Measurements from ENCODE around the gene DEFB121. TPM values are rescaled to one million over a fixed set of nuclear protein-coding genes. Genes with fewer than 3 reads are reported as not detected.
"Not testable (repeated sequence)": the region's sequence is repeated elsewhere in the genome, so short reads cannot be mapped to it uniquely, and the experiment has no call there.

The DEFB121 gene, protein sequence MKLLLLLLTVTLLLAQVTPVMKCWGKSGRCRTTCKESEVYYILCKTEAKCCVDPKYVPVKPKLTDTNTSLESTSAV
- total RNA-seq, result not detected
- long read RNA-seq, donor 1, result 0 reads
- long read RNA-seq, donor 2, result 0 reads

DNA sequence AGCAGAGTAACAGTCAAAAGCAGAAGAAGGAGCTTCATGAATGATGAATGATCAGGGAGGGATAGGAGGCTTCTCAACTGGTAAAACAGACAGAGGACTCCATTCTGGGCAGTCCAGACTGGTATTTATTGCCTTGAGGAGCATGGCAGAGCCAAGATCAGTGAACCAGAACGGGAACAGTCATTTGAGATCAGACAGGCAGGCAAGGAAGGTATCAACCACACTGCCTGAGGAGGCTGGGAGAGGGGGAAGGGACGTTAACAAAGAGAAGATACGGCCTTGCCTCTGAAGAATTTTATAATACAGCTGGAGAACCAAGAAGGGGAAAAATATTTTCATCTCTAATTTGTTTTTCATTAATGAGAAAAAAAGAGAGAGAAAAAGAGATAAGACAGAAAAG is at the start of gene DEFB121:
Gene DEFB121, minus strand, starts transcription at position 101 of the 400 bp plus-strand sequence. Its CDS starts 63 bp downstream, at position 38.
- intact Hi-C loops (cut with DNase I), result no loop called here
- no peak for DNase-seq (ENCODE audit: low spot score)

DNA sequence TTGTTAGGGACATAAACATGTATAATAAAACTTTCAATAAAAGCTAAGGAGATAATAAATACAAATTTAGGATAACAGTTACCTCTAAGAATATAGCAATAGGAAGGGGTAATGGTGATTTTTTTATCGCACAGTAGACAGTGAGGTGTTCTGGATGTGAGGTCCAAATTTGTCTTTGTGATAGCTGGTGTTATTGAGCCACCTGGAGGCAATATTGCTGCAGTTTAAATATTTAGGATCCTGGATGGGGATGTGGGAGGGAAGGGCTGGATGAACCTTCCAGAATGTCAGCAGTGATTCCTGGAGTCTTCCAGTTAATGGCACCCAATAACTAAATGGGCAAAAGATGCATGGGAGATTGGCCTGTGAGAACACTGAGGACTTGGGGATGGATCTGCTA is 48.3 kb upstream of the DEFB121 start:
- DNase-seq (ENCODE audit: low spot score), result no peak
- intact Hi-C loops (cut with DNase I), result no loop called here

- DNase-seq (ENCODE audit: low spot score), result no peak
- intact Hi-C loops (cut with DNase I), result no loop called here
Measured at GRCh38 chr20:31452575-31452974, 46.6 kb upstream of the DEFB121 start.

- intact Hi-C loops (cut with DNase I), result no loop called here
Measured at GRCh38 chr20:31449511-31450414, 43.7 kb upstream of the DEFB121 start.

GRCh38 chr20:31446084-31446819 is 40.2 kb upstream of the DEFB121 start:
- no peak for DNase-seq (ENCODE audit: low spot score)
- intact Hi-C loops (cut with DNase I), result no loop called here

More at GRCh38 chr20:31449511-31450414, 43.7 kb upstream of the DEFB121 start:
- DNase-seq (ENCODE audit: low spot score), result no peak

GRCh38 chr20:31440012-31440659 is 34.1 kb upstream of the DEFB121 start, which contains the start of gene DEFB123:
Gene DEFB123, plus strand, starts transcription at chr20:31440632. Its CDS starts 67 bp downstream, at chr20:31440699.
- DNase-seq (ENCODE audit: low spot score), result no peak
- intact Hi-C loops (cut with DNase I), result no loop called here

DNA sequence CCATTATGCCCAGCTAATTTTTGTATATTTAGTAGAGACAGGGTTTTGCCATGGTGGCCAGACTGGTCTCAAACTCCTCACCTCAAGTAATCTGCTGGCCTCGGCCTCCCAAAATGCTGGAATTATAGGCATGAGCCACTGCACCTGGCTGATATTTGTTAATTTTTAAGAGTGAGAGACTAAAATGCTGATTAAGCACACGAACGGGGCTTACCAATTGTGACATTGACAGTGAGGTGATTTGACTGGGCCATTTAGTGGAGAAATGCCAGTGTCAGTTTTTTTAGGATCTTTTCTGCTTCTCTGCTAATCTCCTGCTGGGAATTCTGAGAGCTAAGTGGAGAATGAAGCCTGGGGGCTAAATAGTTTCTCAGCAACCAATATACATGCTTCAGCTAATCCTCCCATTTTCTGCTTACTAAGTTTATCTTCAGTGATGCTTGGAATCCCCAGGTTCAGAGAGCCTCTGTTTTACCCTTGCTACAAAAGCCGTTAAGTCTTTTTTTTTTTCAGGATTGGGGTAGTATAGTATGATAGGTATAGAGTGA is 24.6 kb upstream of the DEFB121 start:
- intact Hi-C loops (cut with DNase I), result no loop called here
- DNase-seq (ENCODE audit: low spot score), result no peak

- intact Hi-C loops (cut with DNase I); DNase-seq (ENCODE audit: low spot score): not testable (repeated sequence)
Measured at GRCh38 chr20:31427576-31427975, 21.6 kb upstream of the DEFB121 start.

- DNase-seq (ENCODE audit: low spot score); intact Hi-C loops (cut with DNase I): not testable (repeated sequence)
Measured at GRCh38 chr20:31426891-31427551, 21.0 kb upstream of the DEFB121 start.

- intact Hi-C loops (cut with DNase I), result no loop called here
- DNase-seq (ENCODE audit: low spot score), result no peak
Measured at GRCh38 chr20:31425797-31426196, 19.8 kb upstream of the DEFB121 start.

DNA sequence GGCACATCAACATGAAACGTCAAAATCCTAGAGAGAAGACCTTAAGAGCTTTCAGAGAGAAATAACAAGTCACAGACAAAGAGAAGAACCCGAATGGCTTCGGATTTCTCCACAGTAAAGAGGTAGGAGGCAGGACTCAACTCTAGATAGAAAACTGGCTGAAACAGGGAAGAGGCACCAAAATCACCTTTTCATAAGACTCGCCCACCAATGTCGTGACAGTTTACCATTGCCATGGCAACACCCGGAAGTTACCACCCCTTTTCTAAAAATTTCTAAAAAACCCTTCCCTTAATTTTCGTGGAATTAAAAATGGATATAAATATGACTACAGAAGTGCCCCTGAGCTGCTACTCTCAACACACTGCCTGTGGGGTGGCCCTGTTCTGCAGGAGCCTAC is 12.3 kb upstream of the DEFB121 start:
- intact Hi-C loops (cut with DNase I), result no loop called here
- DNase-seq (ENCODE audit: low spot score), result no peak

- no peak for DNase-seq (ENCODE audit: low spot score)
- intact Hi-C loops (cut with DNase I), result no loop called here
Measured at GRCh38 chr20:31415653-31416052, 9.6 kb upstream of the DEFB121 start.

GRCh38 chr20:31414381-31414780 is 8.4 kb upstream of the DEFB121 start:
- intact Hi-C loops (cut with DNase I), result no loop called here
- DNase-seq (ENCODE audit: low spot score), result no peak

- intact Hi-C loops (cut with DNase I), result no loop called here
- no peak for DNase-seq (ENCODE audit: low spot score)
Measured at GRCh38 chr20:31410011-31410410, 4.0 kb upstream of the DEFB121 start.

DNA sequence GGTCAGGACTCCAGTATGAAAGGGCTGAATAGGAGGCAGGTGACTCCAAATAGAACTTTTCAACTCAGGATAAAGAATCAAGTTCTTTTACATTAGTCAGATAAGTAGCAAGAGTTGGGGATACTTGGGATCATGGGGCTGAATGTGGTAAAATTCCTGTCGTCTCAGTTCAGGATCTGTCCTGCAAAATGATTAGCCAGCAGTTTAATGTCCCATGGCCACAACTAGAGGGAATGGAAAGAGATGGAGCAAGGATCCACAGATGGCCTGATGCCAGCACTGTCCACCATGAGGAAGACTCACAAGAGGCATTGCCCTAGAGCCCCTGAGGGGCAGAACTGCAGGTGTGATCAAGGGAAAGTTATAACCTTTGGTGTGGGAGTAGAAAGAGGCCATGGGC is 2.1 kb downstream of the DEFB121 start:
- intact Hi-C loops (cut with DNase I), result no loop called here
- no peak for DNase-seq (ENCODE audit: low spot score)

- intact Hi-C loops (cut with DNase I), result no loop called here
Measured at GRCh38 chr20:31394900-31395299, 11.1 kb downstream of the DEFB121 start.

GRCh38 chr20:31392836-31393235 is 13.2 kb downstream of the DEFB121 start:
- DNase-seq (ENCODE audit: low spot score), result no peak
- intact Hi-C loops (cut with DNase I), result no loop called here

More at GRCh38 chr20:31394900-31395299, 11.1 kb downstream of the DEFB121 start:
- no peak for DNase-seq (ENCODE audit: low spot score)

DNA sequence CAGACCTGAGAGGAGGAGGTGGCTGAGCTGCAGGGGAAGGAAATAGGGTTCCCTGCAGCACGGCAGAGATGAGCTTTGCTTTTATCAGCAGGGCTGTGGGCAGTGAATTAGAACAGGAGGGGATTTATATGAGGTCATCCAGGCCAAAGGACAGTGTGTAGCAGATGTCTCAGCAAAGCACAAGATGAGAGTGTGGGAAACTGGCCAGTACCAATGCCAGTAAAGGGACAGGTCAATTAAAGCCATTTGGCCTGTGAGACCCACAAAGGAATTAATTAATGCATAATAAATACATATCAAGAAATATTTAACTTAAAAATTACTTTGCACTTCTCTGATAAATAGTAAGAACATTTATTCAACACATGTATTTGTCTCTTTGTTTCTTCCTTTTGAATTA is 15.5 kb downstream of the DEFB121 start, which contains the start of gene DEFB119:
Gene DEFB119, minus strand, starts transcription at position 101 of the 400 bp plus-strand sequence. CDS start 107 bp downstream, outside the sequence.
- intact Hi-C loops (cut with DNase I), result no loop called here
- DNase-seq (ENCODE audit: low spot score), result no peak

GRCh38 chr20:31374346-31374745 is 31.7 kb downstream of the DEFB121 start:
- no peak for DNase-seq (ENCODE audit: low spot score)
- intact Hi-C loops (cut with DNase I), result no loop called here
